G401 (cell line): ENCODE measurements around the gene HYDIN. TPM values are rescaled to one million over a fixed set of nuclear protein-coding genes. Genes with fewer than 3 reads are reported as not detected.
"Not testable (repeated sequence)": the region's sequence is repeated elsewhere in the genome, so short reads cannot be mapped to it uniquely, and the experiment has no call there.

Experiments used
- DNase-seq: peaks from one replicate; pipeline ENCODE4 v3.0.0-alpha.2; 2015; ENCODE audit warnings: low spot score
- in situ Hi-C: cut with HindIII; loops from 2 replicates; pipeline ENCODE4 v1.10.0; 2016; ENCODE audit warnings: low sequenced_read_pairs, mixed read lengths
- total RNA-seq: library from RNA; depleted of rRNA; stranded (reverse); fragments of >200 nt; shearing (Covaris generic); gene quantifications from 2 replicates; pipeline ENCODE4 v1.2.3, GENCODE V29; 2014

HYDIN gene
- total RNA-seq, 1 experiment from 2014 or later: not detected

GRCh38 chr16:71023851-71024439 lies 206.6 kb downstream of the HYDIN start:
- in situ Hi-C loops, DNase-seq: not testable (repeated sequence)

GRCh38 chr16:71021961-71022537 lies 208.5 kb downstream of the HYDIN start:
- DNase-seq, in situ Hi-C loops: not testable (repeated sequence)

- in situ Hi-C loops: not testable (repeated sequence)
Measured at GRCh38 chr16:71019067-71019682, 211.3 kb downstream of the HYDIN start.

GRCh38 chr16:71015419-71015818 lies 215.1 kb downstream of the HYDIN start:
- DNase-seq, in situ Hi-C loops: not testable (repeated sequence)

More at GRCh38 chr16:71019067-71019682, 211.3 kb downstream of the HYDIN start:
- not testable (repeated sequence) for DNase-seq

- in situ Hi-C loops: not testable (repeated sequence)
Measured at GRCh38 chr16:71009440-71010223, 220.9 kb downstream of the HYDIN start.

GRCh38 chr16:71006516-71006915 lies 224.0 kb downstream of the HYDIN start:
- in situ Hi-C loops, DNase-seq: not testable (repeated sequence)

More at GRCh38 chr16:71009440-71010223, 220.9 kb downstream of the HYDIN start:
- DNase-seq: not testable (repeated sequence)

- in situ Hi-C loops: not testable (repeated sequence)
- DNase-seq: peak; percentile 34
Measured at GRCh38 chr16:70999735-71000134, 230.8 kb downstream of the HYDIN start.

GRCh38 chr16:70995799-70996198 lies 234.7 kb downstream of the HYDIN start:
- DNase-seq, in situ Hi-C loops: not testable (repeated sequence)

GRCh38 chr16:70992511-70992910 lies 238.0 kb downstream of the HYDIN start:
- in situ Hi-C loops, DNase-seq: not testable (repeated sequence)

- DNase-seq, in situ Hi-C loops: not testable (repeated sequence)
Measured at GRCh38 chr16:70987019-70987715, 243.4 kb downstream of the HYDIN start.

GRCh38 chr16:70984675-70985074 lies 245.8 kb downstream of the HYDIN start:
- in situ Hi-C loops, DNase-seq: not testable (repeated sequence)

- DNase-seq, in situ Hi-C loops: not testable (repeated sequence)
Measured at GRCh38 chr16:70968332-70968731, 262.2 kb downstream of the HYDIN start.

GRCh38 chr16:70960169-70960568 lies 270.4 kb downstream of the HYDIN start:
- DNase-seq, in situ Hi-C loops: not testable (repeated sequence)

GRCh38 chr16:70954922-70955321 lies 275.6 kb downstream of the HYDIN start:
- in situ Hi-C loops, DNase-seq: not testable (repeated sequence)

- DNase-seq, in situ Hi-C loops: not testable (repeated sequence)
Measured at GRCh38 chr16:70953824-70954223, 276.7 kb downstream of the HYDIN start.

- in situ Hi-C loops, DNase-seq: not testable (repeated sequence)
Measured at GRCh38 chr16:70943551-70943950, 287.0 kb downstream of the HYDIN start.

- in situ Hi-C loops, DNase-seq: not testable (repeated sequence)
Measured at GRCh38 chr16:70939690-70940359, 290.7 kb downstream of the HYDIN start.

- DNase-seq, in situ Hi-C loops: not testable (repeated sequence)
Measured at GRCh38 chr16:70936781-70937525, 293.6 kb downstream of the HYDIN start.
